A673 (cell line): Measurements from ENCODE around the gene TRPV5.

Experiments
- EZH2 ChIP-seq: fragments of 200-600 bp; sonication (generic); IDR thresholded peaks from 2 replicates; pipeline ENCODE4 v1.6.1; 2017; ENCODE audit warnings: borderline replicate concordance, low read depth, mild to moderate bottlenecking, mixed read lengths, antibody characterized with exemption, low read length; ENCODE audit not compliant: poor library complexity, severe bottlenecking
- TF ChIP-seq, protein P1 (sequence below): fragments of 300-800, 200-600 bp; sonication (generic); conservative IDR thresholded peaks from 2 replicates; pipeline ENCODE4 v1.5.1; 2017; ENCODE audit warnings: low read depth, mild to moderate bottlenecking, antibody characterized with exemption, low read length, moderate library complexity, mixed read lengths

DNA sequence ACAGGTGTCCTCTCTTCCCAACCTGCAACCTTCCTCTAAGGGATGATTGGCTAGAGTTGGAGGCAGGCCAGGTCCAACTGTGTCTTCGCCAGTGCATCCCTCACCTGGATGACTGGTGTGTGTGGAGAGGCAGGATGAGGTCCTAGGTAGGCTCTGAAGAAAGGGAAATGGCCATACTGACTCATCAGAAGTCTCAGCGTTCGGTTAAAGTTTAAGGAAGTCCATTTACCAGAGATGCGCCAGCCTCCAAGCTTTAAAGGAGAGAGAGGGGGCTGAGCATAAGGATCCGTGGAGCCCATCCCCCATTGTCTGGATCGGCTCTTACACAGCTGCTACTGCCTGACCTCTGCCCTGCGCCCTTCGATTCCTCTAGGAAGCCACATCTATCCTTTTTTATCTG is 24.2 kb upstream of the TRPV5 start:
- no peak for TF ChIP-seq EZH2
- TF ChIP-seq, protein P1, sequence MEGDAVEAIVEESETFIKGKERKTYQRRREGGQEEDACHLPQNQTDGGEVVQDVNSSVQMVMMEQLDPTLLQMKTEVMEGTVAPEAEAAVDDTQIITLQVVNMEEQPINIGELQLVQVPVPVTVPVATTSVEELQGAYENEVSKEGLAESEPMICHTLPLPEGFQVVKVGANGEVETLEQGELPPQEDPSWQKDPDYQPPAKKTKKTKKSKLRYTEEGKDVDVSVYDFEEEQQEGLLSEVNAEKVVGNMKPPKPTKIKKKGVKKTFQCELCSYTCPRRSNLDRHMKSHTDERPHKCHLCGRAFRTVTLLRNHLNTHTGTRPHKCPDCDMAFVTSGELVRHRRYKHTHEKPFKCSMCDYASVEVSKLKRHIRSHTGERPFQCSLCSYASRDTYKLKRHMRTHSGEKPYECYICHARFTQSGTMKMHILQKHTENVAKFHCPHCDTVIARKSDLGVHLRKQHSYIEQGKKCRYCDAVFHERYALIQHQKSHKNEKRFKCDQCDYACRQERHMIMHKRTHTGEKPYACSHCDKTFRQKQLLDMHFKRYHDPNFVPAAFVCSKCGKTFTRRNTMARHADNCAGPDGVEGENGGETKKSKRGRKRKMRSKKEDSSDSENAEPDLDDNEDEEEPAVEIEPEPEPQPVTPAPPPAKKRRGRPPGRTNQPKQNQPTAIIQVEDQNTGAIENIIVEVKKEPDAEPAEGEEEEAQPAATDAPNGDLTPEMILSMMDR = no peak
